Gastrocnemius medialis (tissue), 4 donors: Measurements from ENCODE around the gene BYSL.

ENCODE experiments used
- POLR2A ChIP-seq, 2 donors: fragments of 450-650 bp; IDR thresholded peaks; one replicate each; pipeline ENCODE4 v1.6.1; 2017; ENCODE audit warnings: antibody characterized with exemption in 2 of 2, mild to moderate bottlenecking in 2 of 2, moderate library complexity in 2 of 2
- TF ChIP-seq, protein P1 (sequence below), 5 experiments: fragments of 450-650 bp in 3 of 5; fragments of 200-600 bp in 2 of 5; sonication (generic) in 2 of 5; IDR thresholded peaks in 4 of 5; conservative IDR thresholded peaks in 1 of 5; 1 replicate in 4 of 5; 2 replicates in 1 of 5; pipeline ENCODE4 v1.5.1; 2016 to 2019; ENCODE audit warnings: antibody characterized with exemption in 5 of 5, mild to moderate bottlenecking in 3 of 5, moderate library complexity in 3 of 5

DNA sequence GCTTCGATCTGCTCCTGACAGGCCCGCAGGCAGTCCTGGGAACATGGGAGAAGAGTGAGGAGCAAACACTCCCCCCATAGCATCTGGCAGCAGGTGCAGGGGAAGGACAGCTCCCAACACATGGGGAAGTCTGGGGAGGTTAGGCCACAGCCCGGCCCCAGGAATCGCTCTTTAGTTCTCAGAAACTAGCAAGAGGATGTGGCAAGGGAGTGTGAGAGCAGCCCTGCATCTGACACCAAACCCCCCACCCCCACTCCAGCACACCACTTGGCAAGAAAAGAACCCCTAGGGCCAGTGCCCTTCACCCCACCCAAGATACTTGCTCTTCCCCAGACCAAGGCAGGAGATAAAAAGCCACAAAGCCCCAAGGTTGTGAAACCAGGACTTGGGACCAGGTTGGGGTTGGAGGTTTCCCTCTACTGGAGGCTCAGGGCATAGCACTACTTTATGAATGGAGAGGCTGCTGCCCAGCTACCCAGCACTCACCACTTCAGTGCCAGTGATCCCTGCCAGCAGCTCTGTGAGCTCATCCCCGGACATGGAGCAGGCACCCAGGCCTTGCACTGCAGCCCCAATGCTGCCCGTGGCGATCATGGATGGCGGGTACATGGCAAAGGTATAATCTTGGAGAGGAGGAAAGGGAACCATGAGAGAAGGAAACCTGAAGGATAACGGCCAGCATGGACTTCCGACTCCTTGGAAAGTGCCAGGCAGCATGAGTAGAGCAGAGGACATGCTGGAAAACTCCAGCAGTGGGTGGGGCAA lies 15.0 kb downstream of the BYSL start:
- TF ChIP-seq, protein P1, sequence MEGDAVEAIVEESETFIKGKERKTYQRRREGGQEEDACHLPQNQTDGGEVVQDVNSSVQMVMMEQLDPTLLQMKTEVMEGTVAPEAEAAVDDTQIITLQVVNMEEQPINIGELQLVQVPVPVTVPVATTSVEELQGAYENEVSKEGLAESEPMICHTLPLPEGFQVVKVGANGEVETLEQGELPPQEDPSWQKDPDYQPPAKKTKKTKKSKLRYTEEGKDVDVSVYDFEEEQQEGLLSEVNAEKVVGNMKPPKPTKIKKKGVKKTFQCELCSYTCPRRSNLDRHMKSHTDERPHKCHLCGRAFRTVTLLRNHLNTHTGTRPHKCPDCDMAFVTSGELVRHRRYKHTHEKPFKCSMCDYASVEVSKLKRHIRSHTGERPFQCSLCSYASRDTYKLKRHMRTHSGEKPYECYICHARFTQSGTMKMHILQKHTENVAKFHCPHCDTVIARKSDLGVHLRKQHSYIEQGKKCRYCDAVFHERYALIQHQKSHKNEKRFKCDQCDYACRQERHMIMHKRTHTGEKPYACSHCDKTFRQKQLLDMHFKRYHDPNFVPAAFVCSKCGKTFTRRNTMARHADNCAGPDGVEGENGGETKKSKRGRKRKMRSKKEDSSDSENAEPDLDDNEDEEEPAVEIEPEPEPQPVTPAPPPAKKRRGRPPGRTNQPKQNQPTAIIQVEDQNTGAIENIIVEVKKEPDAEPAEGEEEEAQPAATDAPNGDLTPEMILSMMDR (IDR thresholded peaks at IDR 0.05 in 4 of 5, conservative IDR thresholded peaks at IDR 0.05 in 1 of 5) = peak; percentile 62 to 85 (median 80)
- TF ChIP-seq POLR2A (IDR thresholded peaks at IDR 0.05) = no peak
